OCI-LY7 (cell line): ENCODE data around the gene DYNLT4.

Source experiments
- EZH2phosphoT487 ChIP-seq: fragments of 200-600 bp; sonication (generic); IDR thresholded peaks from 2 replicates; pipeline ENCODE4 v1.6.1; 2018; ENCODE audit warnings: low read depth, borderline replicate concordance, mild to moderate bottlenecking, mixed run types, antibody characterized with exemption, low read length, moderate library complexity, mixed read lengths
- TF ChIP-seq, protein P1 (sequence below): fragments of 200-600 bp; sonication (generic); conservative IDR thresholded peaks from 2 replicates; pipeline ENCODE4 v1.5.1; 2014; ENCODE audit warnings: mild to moderate bottlenecking, antibody characterized with exemption, low read length, moderate library complexity, mixed read lengths

DNA sequence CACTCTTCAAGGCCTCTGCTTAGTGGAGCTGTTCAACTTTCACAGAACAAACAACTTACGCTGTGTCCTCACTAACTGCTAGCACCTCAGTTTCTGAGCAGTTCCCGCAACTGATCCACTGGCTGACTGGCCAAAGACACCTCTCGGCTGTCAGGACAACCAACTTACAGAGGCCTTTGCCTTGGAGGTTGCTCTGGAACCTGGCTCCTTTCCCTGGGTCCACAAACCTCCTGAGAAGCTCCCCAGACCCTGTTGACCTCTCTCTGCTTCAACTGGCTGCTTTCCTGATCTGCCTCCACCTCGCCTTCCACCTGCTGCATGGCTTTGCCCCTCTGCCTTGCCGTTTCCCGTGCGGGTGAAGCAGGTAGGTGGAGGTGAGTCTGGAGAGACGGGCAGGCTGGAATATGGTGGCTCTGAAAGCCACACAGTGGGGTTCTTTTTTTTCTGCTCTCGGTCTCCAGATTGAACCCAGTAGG lies 14.1 kb upstream of the DYNLT4 start:
- TF ChIP-seq, protein P1, sequence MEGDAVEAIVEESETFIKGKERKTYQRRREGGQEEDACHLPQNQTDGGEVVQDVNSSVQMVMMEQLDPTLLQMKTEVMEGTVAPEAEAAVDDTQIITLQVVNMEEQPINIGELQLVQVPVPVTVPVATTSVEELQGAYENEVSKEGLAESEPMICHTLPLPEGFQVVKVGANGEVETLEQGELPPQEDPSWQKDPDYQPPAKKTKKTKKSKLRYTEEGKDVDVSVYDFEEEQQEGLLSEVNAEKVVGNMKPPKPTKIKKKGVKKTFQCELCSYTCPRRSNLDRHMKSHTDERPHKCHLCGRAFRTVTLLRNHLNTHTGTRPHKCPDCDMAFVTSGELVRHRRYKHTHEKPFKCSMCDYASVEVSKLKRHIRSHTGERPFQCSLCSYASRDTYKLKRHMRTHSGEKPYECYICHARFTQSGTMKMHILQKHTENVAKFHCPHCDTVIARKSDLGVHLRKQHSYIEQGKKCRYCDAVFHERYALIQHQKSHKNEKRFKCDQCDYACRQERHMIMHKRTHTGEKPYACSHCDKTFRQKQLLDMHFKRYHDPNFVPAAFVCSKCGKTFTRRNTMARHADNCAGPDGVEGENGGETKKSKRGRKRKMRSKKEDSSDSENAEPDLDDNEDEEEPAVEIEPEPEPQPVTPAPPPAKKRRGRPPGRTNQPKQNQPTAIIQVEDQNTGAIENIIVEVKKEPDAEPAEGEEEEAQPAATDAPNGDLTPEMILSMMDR = no peak
- no peak for TF ChIP-seq EZH2phosphoT487
